ENCODE data around the gene SPRR1B.
"Not testable (repeated sequence)": the region's sequence is repeated elsewhere in the genome, so short reads cannot be mapped to it uniquely, and the experiment has no call there.

Gene SPRR1B

GRCh38 chr1:153040950-153041631, 10.1 kb downstream of the SPRR1B start, which contains the start of gene SPRR2D:
TSS of gene SPRR2D (minus strand) at chr1:153041120. CDS start at chr1:153040346, 774 bp downstream.
- DNase-seq, result no peak

DNA sequence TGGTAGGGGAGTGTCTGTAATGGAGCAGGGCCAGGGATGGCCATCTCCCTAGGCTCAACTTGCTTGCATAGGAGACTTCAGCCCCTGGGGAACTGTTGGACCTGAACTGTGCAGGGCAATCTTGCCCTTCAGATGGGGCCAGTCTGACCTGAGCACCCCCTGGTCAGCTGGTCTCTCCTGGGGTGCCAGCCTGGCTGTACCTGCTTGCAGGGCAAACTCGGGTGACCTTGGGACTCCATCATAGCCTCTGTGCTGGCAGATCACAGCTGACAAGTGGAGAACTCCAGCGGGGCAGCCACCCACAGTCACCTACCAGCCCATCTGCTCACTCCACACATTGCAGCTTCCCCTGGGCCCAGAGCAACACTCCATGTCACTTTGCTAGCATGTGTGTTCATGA, 18.2 kb downstream of the SPRR1B start:
- no peak for DNase-seq

DNA sequence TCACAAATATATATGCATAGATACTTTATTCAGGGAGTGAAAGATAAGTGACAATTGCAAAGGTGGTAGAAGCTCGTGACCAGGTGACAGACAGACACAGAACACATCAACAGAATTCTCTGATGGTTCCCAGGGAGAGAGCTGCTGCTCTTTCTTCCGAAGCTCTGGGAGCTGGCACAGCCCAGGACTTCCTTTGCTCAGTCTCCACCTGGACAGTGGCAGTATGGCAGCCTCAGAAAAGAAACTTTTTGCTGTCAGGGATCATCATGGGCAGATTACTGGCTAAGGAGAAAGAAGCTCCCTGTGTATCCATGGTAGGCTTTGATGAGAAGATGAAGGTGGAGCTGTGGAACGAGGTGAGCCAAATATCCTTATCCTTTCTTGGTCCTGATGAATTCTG, 25.1 kb downstream of the SPRR1B start:
- DNase-seq, result not testable (repeated sequence)

GRCh38 chr1:153057375-153057774, 26.4 kb downstream of the SPRR1B start, which contains the start of gene SPRR2A:
TSS of gene SPRR2A (minus strand) at chr1:153057512. CDS start at chr1:153056735, 777 bp downstream.
- peak in 1 of 3 donors; percentile 5 for DNase-seq

- no peak for DNase-seq
Observed at GRCh38 chr1:153058154-153058553, 27.2 kb downstream of the SPRR1B start.

DNA sequence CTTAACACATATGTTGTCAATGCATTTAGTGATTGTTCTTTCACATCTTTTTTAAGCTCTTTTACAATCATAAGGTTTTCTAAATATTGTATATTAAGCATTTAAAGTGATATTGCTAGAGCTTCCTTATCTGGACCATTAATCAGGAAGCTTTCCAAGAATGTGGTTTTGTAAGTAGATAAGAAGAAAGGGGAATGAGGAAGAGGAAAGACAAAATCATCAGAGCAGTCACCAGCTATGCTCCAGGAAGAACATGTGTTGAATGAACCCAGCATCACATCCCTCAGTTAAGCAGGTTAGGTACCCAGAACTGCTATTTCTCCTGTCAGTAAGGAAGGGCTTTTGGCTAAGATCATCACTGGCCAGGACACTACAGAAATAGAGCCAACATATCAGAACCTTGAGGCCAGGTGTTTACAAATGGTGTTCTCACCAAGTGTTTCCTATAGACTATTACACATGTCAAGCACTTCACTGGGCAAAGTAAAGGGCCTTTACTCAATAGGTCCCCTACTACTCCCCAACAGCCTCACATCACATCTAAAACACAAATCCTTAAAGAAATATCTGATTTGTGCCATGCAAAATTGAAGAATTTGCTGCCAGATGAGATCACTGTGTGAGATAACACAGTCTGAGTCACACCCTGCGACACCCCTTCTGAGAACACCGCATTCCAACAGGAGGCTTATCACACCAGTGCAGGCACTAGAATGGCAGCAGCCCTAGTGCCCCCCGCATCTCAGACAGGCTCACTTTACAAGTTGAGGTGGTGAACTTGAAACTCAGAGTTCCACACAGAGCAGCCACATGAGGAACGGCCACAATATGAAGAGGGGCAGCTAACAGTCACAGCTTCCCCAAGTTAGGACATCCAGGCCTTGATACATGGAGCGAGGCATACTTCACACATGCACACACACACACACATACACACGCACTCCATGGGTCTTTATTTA, 28.1 kb downstream of the SPRR1B start:
- no peak for DNase-seq

GRCh38 chr1:153070243-153070642, 39.2 kb downstream of the SPRR1B start:
- no peak for DNase-seq

- no peak for DNase-seq
Observed at GRCh38 chr1:153071511-153071910, 40.5 kb downstream of the SPRR1B start, which contains the start of gene SPRR2B. TSS of gene SPRR2B (minus strand) at chr1:153071611. CDS start at chr1:153070839, 772 bp downstream.

DNA sequence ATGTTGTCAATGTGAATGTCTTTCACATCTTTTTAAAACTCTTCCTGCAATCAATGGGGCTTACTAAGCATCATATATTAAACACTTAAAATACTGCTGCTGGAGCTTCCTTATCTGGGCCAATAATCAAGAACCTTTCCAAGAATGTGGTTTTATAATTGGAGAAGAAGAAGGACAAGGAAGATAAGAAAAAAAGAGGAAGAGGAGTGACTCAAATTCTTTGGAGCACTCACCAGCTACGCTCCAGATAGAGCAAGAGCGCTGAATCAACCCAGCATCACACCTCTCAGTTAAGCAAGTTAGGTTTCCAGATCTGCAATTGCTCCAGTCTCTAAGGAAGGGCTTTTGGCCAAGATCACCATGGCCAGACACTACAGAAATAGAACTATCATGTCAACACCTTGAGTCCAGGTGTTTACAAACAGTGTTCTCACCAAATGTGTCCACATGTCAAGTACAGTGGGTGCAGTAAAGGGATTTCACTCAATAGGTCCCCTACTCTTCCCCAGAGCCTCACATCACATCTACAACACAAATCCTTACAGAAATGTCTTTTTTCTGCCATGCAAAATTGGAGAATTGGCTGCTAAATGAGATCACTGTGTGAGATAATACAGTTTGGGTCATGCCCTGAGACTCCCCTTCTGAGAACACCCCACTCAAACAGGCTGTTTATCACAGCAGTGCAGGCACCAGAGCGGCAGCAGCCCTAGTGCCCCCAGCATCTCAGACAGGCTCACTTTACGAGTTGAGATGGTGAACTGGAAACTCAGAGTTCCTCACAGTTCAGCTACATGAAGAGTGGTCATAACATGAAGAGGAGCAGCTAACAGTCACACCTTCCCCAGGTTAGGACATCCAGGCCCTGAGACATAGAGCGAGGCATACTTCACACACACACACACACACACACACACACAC, 42.1 kb downstream of the SPRR1B start:
- DNase-seq, result no peak

DNA sequence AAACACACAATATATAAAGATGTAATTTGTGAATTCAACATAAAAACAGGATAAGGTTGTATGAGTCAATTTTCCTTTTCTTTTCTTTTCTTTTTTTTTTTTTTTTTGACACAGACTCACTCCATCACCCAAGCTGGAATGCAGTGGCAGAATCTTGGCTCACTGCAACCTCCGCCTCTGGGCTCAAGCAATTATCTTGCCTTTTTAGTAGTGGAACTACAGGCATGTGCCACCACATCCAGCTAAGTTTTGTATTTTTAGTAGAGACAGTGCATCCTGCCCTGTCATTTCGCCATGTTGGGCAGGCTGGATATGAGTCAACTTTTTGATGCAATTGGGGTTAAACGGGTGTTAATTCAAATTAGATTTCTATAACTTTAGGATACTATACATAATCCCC, 50.7 kb downstream of the SPRR1B start:
- DNase-seq, result no peak
